NK-92 treated with Interleukin-12 subunit alpha and Interleukin-12 subunit beta, amount 100 ng/mL, for 24 hours (cell line): ENCODE data around the gene DTNA.

Experiments used
- DNase-seq: peaks from one replicate; lab custom pipeline; 2025; lab: John Stamatoyannopoulos, UW

DTNA gene

GRCh38 chr18:34936772-34937171 is 226.7 kb downstream of the DTNA start:
- no peak for DNase-seq

- no peak for DNase-seq
Observed at GRCh38 chr18:34938090-34938489, 228.0 kb downstream of the DTNA start.
